ENCODE data around the gene ERN1.
"Not testable (repeated sequence)": the region's sequence is repeated elsewhere in the genome, so short reads cannot be mapped to it uniquely, and the experiment has no call there.

ERN1 gene

GRCh38 chr17:64129765-64130558 is at the start of gene ERN1:
Gene ERN1, minus strand, starts transcription at chr17:64130144. Its CDS starts 115 bp downstream, at chr17:64130029.
- DNase-seq, result peak; percentile 89

- DNase-seq, result not testable (repeated sequence)
These were observed 49.1 kb upstream of the ERN1 start for GRCh38 chr17:64179024-64179423.

- DNase-seq, result no peak
These were observed 48.3 kb upstream of the ERN1 start for GRCh38 chr17:64178011-64178825.

GRCh38 chr17:64177311-64178010 is 47.5 kb upstream of the ERN1 start:
- no peak for DNase-seq

- no peak for DNase-seq
These were observed 46.6 kb upstream of the ERN1 start for GRCh38 chr17:64176556-64176955.

- DNase-seq, result no peak
These were observed 44.9 kb upstream of the ERN1 start for GRCh38 chr17:64174686-64175456.

GRCh38 chr17:64173646-64174045 is 43.7 kb upstream of the ERN1 start:
- DNase-seq, result no peak

GRCh38 chr17:64172510-64172909 is 42.6 kb upstream of the ERN1 start:
- DNase-seq, result no peak

- no peak for DNase-seq
These were observed 41.1 kb upstream of the ERN1 start for GRCh38 chr17:64171041-64171440.

- no peak for DNase-seq
These were observed 40.3 kb upstream of the ERN1 start for GRCh38 chr17:64170286-64170685.

GRCh38 chr17:64167666-64168065 is 37.7 kb upstream of the ERN1 start:
- DNase-seq, result not testable (repeated sequence)

- DNase-seq, result no peak
These were observed 36.9 kb upstream of the ERN1 start for GRCh38 chr17:64166876-64167275.

- no peak for DNase-seq
These were observed 35.4 kb upstream of the ERN1 start for GRCh38 chr17:64165347-64165746.

GRCh38 chr17:64164596-64165285 is 34.8 kb upstream of the ERN1 start:
- DNase-seq, result peak; percentile 85

GRCh38 chr17:64163468-64163867 is 33.5 kb upstream of the ERN1 start:
- DNase-seq, result no peak

GRCh38 chr17:64162554-64162953 is 32.6 kb upstream of the ERN1 start:
- DNase-seq, result no peak

GRCh38 chr17:64161380-64162176 is 31.6 kb upstream of the ERN1 start:
- DNase-seq, result no peak

GRCh38 chr17:64160378-64160777 is 30.4 kb upstream of the ERN1 start:
- no peak for DNase-seq

- no peak for DNase-seq
These were observed 29.1 kb upstream of the ERN1 start for GRCh38 chr17:64158831-64159590.

- no peak for DNase-seq
These were observed 28.5 kb upstream of the ERN1 start for GRCh38 chr17:64158406-64158805.
